HepG2 (cell line): Measurements from ENCODE around the gene IGFALS. TPM values are rescaled to one million over a fixed set of nuclear protein-coding genes. Genes with fewer than 3 reads are reported as not detected.

Experiments
- ATAC-seq: fragments of 200-7000 bp; cut with Tn5 transposase; 3 replicates; pipeline ENCODE4 v1.9.1; 2020; ENCODE audit warnings: mild to moderate bottlenecking, moderate library complexity
- BruUV-seq: library from RNA; stranded (reverse); fragments of 400-500 nt; replicated peaks from 2 replicates; lab custom pipeline; 2021; lab: Mats Ljungman, UMichigan
- CTCF ChIA-PET: fragments of 300-600 bp; formaldehyde crosslinking; extraction: SDS; loops from one replicate; lab custom pipeline; 2021; ENCODE audit warnings: low total read pairs, inconsistent platforms, low intra/inter-chr PET ratio; lab: Yijun Ruan, JAX
- POLR2A ChIA-PET: fragments of 350-600 bp; sonication (Branson Sonifier 250); formaldehyde crosslinking; loops from one replicate; lab custom pipeline; 2020; ENCODE audit warnings: antibody characterized with exemption, inconsistent platforms; lab: Yijun Ruan, JAX
- DNase-seq: peaks from one replicate; pipeline ENCODE4 v3.0.0-alpha.2; 2015; ENCODE audit warnings: low spot score
- FAIRE-seq: peaks from 3 replicates; lab custom pipeline; 2011; peaks lifted over from hg19 to GRCh38; lab: Jason Lieb, UNC
- H2AFZ ChIP-seq: one replicate; pipeline ENCODE4 v1.6.1; 2011; ENCODE audit warnings: low read length, inconsistent platforms
- H3K27ac ChIP-seq: fragments of 300-600 bp; 3 replicates; pipeline ENCODE4 v1.8.0; 2011; ENCODE audit warnings: mixed run types, mild to moderate bottlenecking, mixed read lengths, low read length, inconsistent platforms; ENCODE audit not compliant: insufficient read depth; ENCODE audit errors: extremely low read length
- H3K27me3 ChIP-seq, 2 experiments: fragments of 200-600 bp in 1 of 2; 2 replicates in 1 of 2; 3 replicates in 1 of 2; pipeline versions ENCODE4 v1.6.0 to v1.8.0; 2011; ENCODE audit warnings: low read length in 2 of 2, mild to moderate bottlenecking in 2 of 2, moderate library complexity in 2 of 2, inconsistent platforms in 1 of 2; ENCODE audit not compliant: insufficient read depth in 2 of 2, control insufficient read depth in 1 of 2
- H3K36me3 ChIP-seq, 2 experiments: fragments of 200-600 bp in 1 of 2; replicated peaks in 1 of 2; 2 replicates in 1 of 2; 3 replicates in 1 of 2; pipeline versions ENCODE4 v1.5.1 to v1.8.0; 2011; ENCODE audit warnings: low read length in 2 of 2, inconsistent platforms in 1 of 2; ENCODE audit not compliant: insufficient read depth in 2 of 2, control insufficient read depth in 1 of 2
- H3K4me1 ChIP-seq: 2 replicates; pipeline ENCODE4 v1.5.1; 2012; ENCODE audit warnings: low read length, inconsistent platforms; ENCODE audit not compliant: insufficient read depth
- H3K4me2 ChIP-seq: 2 replicates; pipeline ENCODE4 v1.6.0; 2011; ENCODE audit warnings: low read depth, low read length, inconsistent platforms
- H3K4me3 ChIP-seq, 3 experiments: fragments of 200-600 bp in 1 of 3; sonication (generic), shearing (Covaris generic) in 1 of 3; replicated peaks in 1 of 3; 2 replicates each; pipeline ENCODE4 v1.5.1; 2011 to 2016; ENCODE audit warnings: low read length in 3 of 3, inconsistent platforms in 2 of 3, low read depth in 2 of 3, mild to moderate bottlenecking in 2 of 3, control low read depth in 1 of 3, mixed read lengths in 1 of 3; ENCODE audit not compliant: insufficient read depth in 1 of 3
- H3K79me2 ChIP-seq: one replicate; pipeline ENCODE4 v1.6.1; 2011; ENCODE audit warnings: low read length, inconsistent platforms; ENCODE audit not compliant: insufficient read depth
- H3K9ac ChIP-seq: 2 replicates; pipeline ENCODE4 v1.6.0; 2011; ENCODE audit warnings: mild to moderate bottlenecking, low read depth, low read length, inconsistent platforms; ENCODE audit not compliant: insufficient read depth
- H3K9me3 ChIP-seq: 2 replicates; pipeline ENCODE4 v1.5.1; 2012; ENCODE audit warnings: mild to moderate bottlenecking, low read length
- H4K20me1 ChIP-seq: 2 replicates; pipeline ENCODE4 v1.6.0; 2011; ENCODE audit warnings: inconsistent platforms, mild to moderate bottlenecking, low read length, moderate library complexity; ENCODE audit not compliant: insufficient read depth
- BCLAF1 ChIP-seq: fragments of 450-650 bp; IDR thresholded peaks from 2 replicates; pipeline ENCODE4 v1.6.1; 2017; ENCODE audit warnings: mild to moderate bottlenecking
- CENPT ChIP-seq: sonication (generic); formaldehyde crosslinking; IDR thresholded peaks from 2 replicates; pipeline ENCODE4 v1.8.0; 2022; ENCODE audit warnings: low read depth, mild to moderate bottlenecking, moderate library complexity, missing genetic modification reagents
- KLF16 ChIP-seq, 2 experiments: sonication (generic) in 1 of 2; formaldehyde crosslinking in 1 of 2; IDR thresholded peaks; 2 replicates each; pipeline versions ENCODE4 v1.6.1 to v1.8.0; 2016 to 2023; ENCODE audit warnings: missing genetic modification reagents in 2 of 2, missing compliant biosample characterization in 1 of 2
- PTBP1 ChIP-seq: fragments of 200-400 bp; formaldehyde crosslinking; IDR thresholded peaks from 2 replicates; pipeline ENCODE4 v1.6.1; 2018; ENCODE audit warnings: low read length, low read depth; ENCODE audit not compliant: poor library complexity, severe bottlenecking
- RBFOX2 ChIP-seq: fragments of 200-400 bp; formaldehyde crosslinking; IDR thresholded peaks from 2 replicates; pipeline ENCODE4 v1.6.1; 2017; ENCODE audit warnings: low read depth, mild to moderate bottlenecking, low read length
- SMAD9 ChIP-seq: sonication (generic); formaldehyde crosslinking; IDR thresholded peaks from 2 replicates; pipeline ENCODE4 v1.5.1; 2020; ENCODE audit warnings: mild to moderate bottlenecking, missing genetic modification reagents
- TAF1 ChIP-seq: sonication (generic); formaldehyde crosslinking; IDR thresholded peaks from 2 replicates; pipeline ENCODE4 v1.4.0; 2020; ENCODE audit warnings: missing genetic modification reagents
- TIGD3 ChIP-seq: sonication (generic); formaldehyde crosslinking; IDR thresholded peaks from 2 replicates; pipeline ENCODE4 v1.5.1; 2020; ENCODE audit warnings: mild to moderate bottlenecking, missing genetic modification reagents, borderline replicate concordance
- TMF1 ChIP-seq: sonication (generic); formaldehyde crosslinking; IDR thresholded peaks from 2 replicates; pipeline ENCODE4 v1.8.1; 2022; ENCODE audit warnings: low read depth, missing genetic modification reagents
- YEATS4 ChIP-seq: sonication (generic); formaldehyde crosslinking; IDR thresholded peaks from 2 replicates; pipeline ENCODE4 v1.4.0; 2020; ENCODE audit warnings: missing genetic modification reagents, borderline replicate concordance
- ZBTB33 ChIP-seq: sonication (generic); formaldehyde crosslinking; IDR thresholded peaks from 2 replicates; pipeline ENCODE4 v1.4.0; 2020; ENCODE audit warnings: missing genetic modification reagents
- ZNF510 ChIP-seq: sonication (generic); formaldehyde crosslinking; IDR thresholded peaks from 2 replicates; pipeline ENCODE4 v1.4.0; 2020; ENCODE audit warnings: low read depth, mild to moderate bottlenecking, missing genetic modification reagents
- ZNF574 ChIP-seq: sonication (generic); formaldehyde crosslinking; IDR thresholded peaks from 2 replicates; pipeline ENCODE4 v1.4.0; 2020; ENCODE audit warnings: missing genetic modification reagents
- ZNF790 ChIP-seq: sonication (generic); formaldehyde crosslinking; IDR thresholded peaks from 2 replicates; pipeline ENCODE4 v1.8.0; 2022; ENCODE audit warnings: missing genetic modification reagents, mild to moderate bottlenecking, borderline replicate concordance
- WGBS: methylation state at CpG from one replicate; pipeline ENCODE4 v1.1.6; 2017; ENCODE audit warnings: low lambda C conversion rate; 5-methylcytosine and 5-hydroxymethylcytosine counted together
- in situ Hi-C: cut with HindIII; loops from 2 replicates; pipeline ENCODE4 v1.10.0; 2017; ENCODE audit warnings: low pct_unique_long_range_greater_than_20kb; ENCODE audit not compliant: extremely low pct_ligation_motif_present
- intact Hi-C: fragments of 100-400 bp; cut with micrococcal nuclease; formaldehyde crosslinking; loops from one replicate; pipeline ENCODE4 v1.10.0; 2022; ENCODE audit not compliant: unreplicated experiment
- polyA plus RNA-seq, 8 experiments: library from polyadenylated mRNA; depleted of rRNA in 3 of 8; stranded (reverse) in 7 of 8; unstranded in 1 of 8; fragments of >200 nt; fragmentation: Illumina TruSeq in 4 of 8; extraction: Trizol in 4 of 8; gene quantifications; 2 replicates each; pipeline versions ENCODE4 v1.2.1 to v1.2.3, GENCODE V29; 2011 to 2016; ENCODE audit warnings: low read depth in 4 of 8, missing spikeins in 1 of 8, mixed read lengths in 1 of 8; ENCODE audit not compliant: insufficient read depth in 1 of 8
- total RNA-seq, 5 experiments: library from RNA; depleted of rRNA; stranded (reverse); fragments of >200 nt; fragmentation: Illumina TruSeq; extraction: Trizol; gene quantifications; 2 replicates each; pipeline ENCODE4 v1.2.3, GENCODE V29; 2016; ENCODE audit warnings: low read depth in 1 of 5

IGFALS gene
- total and polyA plus RNA-seq, 2 of the 13 experiments (the other 11 are each of a cell fraction or from before 2014, with no cell fraction given) = 0.34 to 2.4 TPM

- intact Hi-C loops = no loop called here
- BruUV-seq = no TSS peak
- peak overlapping the region in 1 of 3 experiments; percentile 24; a peak in 1 of 6 replicates for H3K4me3 ChIP-seq
- ChIA-PET CTCF (interaction anchor here (1.4 to 1.6 kb wide), 2 partner anchors 11 to 50 kb away, joined by 9 to 11 read pairs; partner anchors contain the start of genes EME2 and MRPS34), POLR2A (interaction anchor here (0.7 to 2.5 kb wide), 8 partner anchors 9 to 117 kb away, joined by 3 to 12 read pairs (median 6); partner anchors contain the start of genes EME2, MRPS34, NUBP2 and SPSB3)
- H3K4me1 ChIP-seq = peaks cover 24% of the 10 kb centered on the region
- H3K27me3 ChIP-seq = no peaks in the 10 kb centered on the region; a peak in 1 of 5 replicates
- ATAC-seq (peak; percentile 62), FAIRE-seq (peak; percentile 80), DNase-seq (peak; percentile 75)
- in situ Hi-C loops = loop anchor here (5.0 kb wide), 1 partner anchor 42 kb away; the partner anchor contains the start of genes NUBP2 and SPSB3
- H4K20me1 ChIP-seq = peaks cover under 1% of the 10 kb centered on the region; the same call in 1 of the 2 replicates
- peak overlapping the region; percentile 29 for H3K9ac ChIP-seq
- peaks cover 11 to 30% of the 10 kb centered on the region in 2 experiments; a peak in 4 of 5 replicates for H3K36me3 ChIP-seq
- H2AFZ ChIP-seq = no peak overlapping the region
- peak overlapping the region; percentile 81 for H3K4me2 ChIP-seq
- 29% methylated on average over 8 of the region's 9 CpGs for WGBS
- peaks cover 36% of the 10 kb centered on the region for H3K79me2 ChIP-seq
- no peaks in the 10 kb centered on the region for H3K9me3 ChIP-seq
- peak overlapping the region; percentile 73 for H3K27ac ChIP-seq
- TF ChIP-seq TMF1 (CRISPR knock-in tag) = no peak
- TF ChIP-seq PTBP1 = no peak
- no peak for TF ChIP-seq ZNF510 (CRISPR knock-in tag)
- no peak for TF ChIP-seq BCLAF1
- TF ChIP-seq SMAD9 (CRISPR knock-in tag) = no peak
- TF ChIP-seq ZNF790 (CRISPR knock-in tag) = no peak
- peak in 1 of 2 experiments; percentile 50; a peak in 1 of 4 replicates for TF ChIP-seq KLF16 (CRISPR knock-in tag; IDR thresholded peaks at IDR 0.05)
- TF ChIP-seq TIGD3 (CRISPR knock-in tag) = 0 out of 2 replicates have a peak, but pooled peaks have one; percentile 17
- TF ChIP-seq ZBTB33 (CRISPR knock-in tag) = peak; percentile 31; the same call in 1 of the 2 replicates
- no peak for TF ChIP-seq CENPT (CRISPR knock-in tag)
- 0 out of 2 replicates have a peak, but pooled peaks have one; percentile 18 for TF ChIP-seq YEATS4 (CRISPR knock-in tag)
- TF ChIP-seq RBFOX2 = no peak
- no peak for TF ChIP-seq TAF1 (CRISPR knock-in tag)
- 0 out of 2 replicates have a peak, but pooled peaks have one; percentile 19 for TF ChIP-seq ZNF574 (CRISPR knock-in tag)
These were observed 30.3 kb upstream of the IGFALS start for GRCh38 chr16:1823821-1824220.
